ENCODE data around the gene UGT1A3. TPM values are rescaled to one million over a fixed set of nuclear protein-coding genes. Genes with fewer than 3 reads are reported as not detected.

The UGT1A3 gene
- total RNA-seq, 2 donors from 2014 or later = not detected

DNA sequence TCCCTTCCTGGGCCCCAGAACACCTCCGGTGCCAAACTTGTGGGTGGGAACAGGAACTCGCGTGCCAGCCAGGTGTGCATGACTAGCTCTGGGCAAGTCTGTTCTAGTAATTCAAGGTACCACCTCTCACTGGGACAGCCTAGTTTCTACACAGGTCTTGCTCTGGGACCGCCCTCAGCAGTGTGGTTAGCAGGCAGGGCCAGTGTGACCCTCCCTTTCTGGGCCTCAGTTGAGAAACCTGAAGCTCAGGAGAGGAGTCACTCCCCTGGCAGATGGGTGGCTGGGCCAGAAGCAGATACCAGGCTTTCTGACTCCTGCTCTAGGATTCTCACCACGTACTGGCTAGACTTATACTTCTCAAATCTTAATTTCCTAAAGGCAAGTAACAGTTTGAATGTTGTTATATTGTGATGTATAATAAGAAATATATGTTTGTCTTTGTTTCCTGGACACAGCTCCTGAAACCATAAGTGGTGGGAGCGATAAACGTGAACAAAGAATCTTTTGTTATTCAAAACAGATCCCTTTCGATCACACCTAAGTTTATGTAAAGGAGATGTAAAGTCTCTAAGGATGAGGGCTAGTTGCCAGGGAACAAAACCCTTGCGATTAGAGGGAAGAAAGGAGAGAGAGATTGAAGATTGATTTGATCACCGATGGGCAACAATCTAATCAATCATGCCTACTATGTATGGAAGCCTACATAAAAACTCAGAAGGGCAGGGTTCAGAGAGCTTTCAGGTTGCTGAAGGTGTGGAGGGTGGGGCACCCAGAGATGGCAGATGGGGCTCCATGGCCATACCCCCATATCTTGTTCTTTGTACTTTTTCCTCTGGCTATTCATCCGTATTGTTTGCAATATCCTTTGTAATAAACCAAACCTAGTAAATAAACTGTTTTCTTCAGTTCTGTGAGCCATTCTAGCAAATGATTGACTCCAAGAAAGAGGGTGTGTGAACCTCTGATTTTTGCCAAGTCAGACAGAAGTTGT is 37.1 kb upstream of the UGT1A3 start:
- DNase-seq (ENCODE audit: low spot score) = no peak
- no peaks in the 10 kb centered on the region for H3K4me1 ChIP-seq
- H3K27ac ChIP-seq = no peak overlapping the region
- TF ChIP-seq, protein P1, sequence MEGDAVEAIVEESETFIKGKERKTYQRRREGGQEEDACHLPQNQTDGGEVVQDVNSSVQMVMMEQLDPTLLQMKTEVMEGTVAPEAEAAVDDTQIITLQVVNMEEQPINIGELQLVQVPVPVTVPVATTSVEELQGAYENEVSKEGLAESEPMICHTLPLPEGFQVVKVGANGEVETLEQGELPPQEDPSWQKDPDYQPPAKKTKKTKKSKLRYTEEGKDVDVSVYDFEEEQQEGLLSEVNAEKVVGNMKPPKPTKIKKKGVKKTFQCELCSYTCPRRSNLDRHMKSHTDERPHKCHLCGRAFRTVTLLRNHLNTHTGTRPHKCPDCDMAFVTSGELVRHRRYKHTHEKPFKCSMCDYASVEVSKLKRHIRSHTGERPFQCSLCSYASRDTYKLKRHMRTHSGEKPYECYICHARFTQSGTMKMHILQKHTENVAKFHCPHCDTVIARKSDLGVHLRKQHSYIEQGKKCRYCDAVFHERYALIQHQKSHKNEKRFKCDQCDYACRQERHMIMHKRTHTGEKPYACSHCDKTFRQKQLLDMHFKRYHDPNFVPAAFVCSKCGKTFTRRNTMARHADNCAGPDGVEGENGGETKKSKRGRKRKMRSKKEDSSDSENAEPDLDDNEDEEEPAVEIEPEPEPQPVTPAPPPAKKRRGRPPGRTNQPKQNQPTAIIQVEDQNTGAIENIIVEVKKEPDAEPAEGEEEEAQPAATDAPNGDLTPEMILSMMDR (IDR thresholded peaks at IDR 0.05) = no peak
- H3K4me3 ChIP-seq = no peak overlapping the region
- no peaks in the 10 kb centered on the region for H3K36me3 ChIP-seq
- H3K9me3 ChIP-seq = no peaks in the 10 kb centered on the region
- no peaks in the 10 kb centered on the region for H3K27me3 ChIP-seq

DNA sequence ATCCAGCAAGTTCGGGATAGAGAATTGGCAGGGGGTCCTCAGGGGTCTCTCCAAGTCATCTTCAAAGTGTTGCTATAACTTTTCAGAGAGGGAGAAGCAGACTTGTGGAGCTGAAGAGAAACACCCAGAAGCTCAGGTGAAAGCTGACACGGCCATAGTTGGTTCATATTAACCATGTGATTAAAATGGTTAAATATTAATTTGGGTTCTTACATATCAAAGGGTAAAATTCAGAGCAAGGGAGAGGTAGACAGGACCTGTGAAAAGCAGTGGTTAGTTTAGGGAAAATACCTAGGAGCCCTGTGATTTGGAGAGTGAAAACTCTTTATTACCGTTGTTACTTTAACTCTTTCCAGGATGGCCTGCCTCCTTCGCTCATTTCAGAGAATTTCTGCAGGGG is 36.2 kb upstream of the UGT1A3 start, which contains the start of gene UGT1A6:
Gene UGT1A6, plus strand, starts transcription at position 243 of the 400 bp plus-strand sequence. Its CDS starts 115 bp downstream, at position 358.
- no peak within 1 kb of the TSS for H3K4me3 ChIP-seq
- H3K9me3 ChIP-seq = no peaks in the 10 kb centered on the region
- no peaks in the 10 kb centered on the region for H3K4me1 ChIP-seq
- no peak for DNase-seq (ENCODE audit: low spot score)
- no peak within 1 kb of the TSS for H3K27ac ChIP-seq
- no peaks in the 10 kb centered on the region for H3K36me3 ChIP-seq
- H3K27me3 ChIP-seq = no peaks in the 10 kb centered on the region
- TF ChIP-seq, protein P1 (IDR thresholded peaks at IDR 0.05) = no peak

DNA sequence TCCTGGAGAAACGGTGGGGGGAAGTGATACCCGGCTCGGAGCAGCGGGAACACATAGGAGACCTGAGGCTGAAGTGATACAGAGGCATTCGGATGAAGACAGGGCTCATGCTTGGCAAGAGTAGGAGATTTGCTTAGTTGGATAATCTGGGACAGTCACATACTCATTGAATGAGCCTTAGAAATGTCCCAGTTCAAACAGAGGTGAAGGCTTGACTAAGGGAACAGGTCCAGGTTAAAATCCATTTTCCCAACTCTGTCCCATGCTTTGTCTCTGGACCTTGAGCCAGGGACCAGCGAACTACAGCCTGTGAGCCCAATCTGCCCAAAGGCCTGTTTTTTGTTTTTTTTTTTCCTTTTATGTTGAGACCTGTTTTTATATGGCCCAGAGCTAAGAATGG is 34.9 kb upstream of the UGT1A3 start:
- no peaks in the 10 kb centered on the region for H3K36me3 ChIP-seq
- TF ChIP-seq, protein P1 (IDR thresholded peaks at IDR 0.05) = no peak
- no peaks in the 10 kb centered on the region for H3K9me3 ChIP-seq
- H3K27ac ChIP-seq = no peak overlapping the region
- no peak overlapping the region for H3K4me3 ChIP-seq
- H3K4me1 ChIP-seq = no peaks in the 10 kb centered on the region
- no peaks in the 10 kb centered on the region for H3K27me3 ChIP-seq
- no peak for DNase-seq (ENCODE audit: low spot score)

DNA sequence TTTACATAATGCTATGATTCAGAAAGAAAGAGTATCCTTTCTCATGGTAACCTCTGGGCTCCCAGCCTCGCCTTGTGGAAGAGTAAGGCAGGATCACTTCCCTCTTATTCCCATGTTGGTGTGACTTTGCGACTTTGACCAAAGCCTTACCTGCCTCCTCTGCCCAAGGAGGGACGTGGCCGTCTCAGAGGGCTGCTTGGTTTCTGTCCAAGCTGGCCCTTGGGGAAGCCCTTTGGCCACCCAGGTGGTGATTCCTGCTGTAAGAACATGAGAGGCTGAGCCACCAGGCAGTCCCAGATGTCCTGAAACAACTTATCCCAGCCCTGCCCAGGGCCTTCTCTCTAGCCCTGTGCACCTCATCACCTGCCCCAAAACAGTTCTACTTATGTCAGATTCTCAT is 30.1 kb upstream of the UGT1A3 start:
- TF ChIP-seq, protein P1 (IDR thresholded peaks at IDR 0.05) = no peak
- no peak overlapping the region for H3K27ac ChIP-seq
- no peaks in the 10 kb centered on the region for H3K27me3 ChIP-seq
- no peak for DNase-seq (ENCODE audit: low spot score)
- no peaks in the 10 kb centered on the region for H3K4me1 ChIP-seq
- H3K9me3 ChIP-seq = no peaks in the 10 kb centered on the region
- no peak overlapping the region for H3K4me3 ChIP-seq
- no peaks in the 10 kb centered on the region for H3K36me3 ChIP-seq

DNA sequence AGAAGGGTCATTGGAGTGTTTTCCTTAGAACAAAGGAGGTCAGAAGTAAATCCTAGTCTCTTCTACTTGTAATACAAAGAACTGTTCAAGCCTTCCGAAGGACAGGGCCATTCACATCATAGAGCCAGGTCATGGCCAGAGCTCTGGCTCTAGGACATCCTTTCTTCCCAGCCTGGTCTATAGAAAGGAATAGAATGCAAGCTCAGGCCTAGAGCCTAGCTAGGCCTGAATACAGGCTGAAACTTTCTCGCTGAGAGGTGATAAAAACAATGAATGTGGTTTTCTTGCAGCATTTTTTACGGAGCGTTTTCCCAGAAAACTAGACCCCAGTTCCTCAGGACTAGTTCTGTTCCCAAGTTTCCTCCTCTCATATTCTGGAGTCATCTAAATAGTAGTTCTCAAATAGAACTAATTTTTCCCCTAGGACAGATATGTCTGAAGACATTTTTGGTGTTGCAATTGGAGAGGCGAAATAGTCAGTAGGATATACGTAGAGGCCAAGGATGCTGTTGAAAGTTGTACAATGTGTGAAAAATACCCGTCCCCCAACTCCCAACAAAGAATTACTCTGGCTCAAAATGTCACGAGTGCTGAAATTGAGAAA is 29.3 kb upstream of the UGT1A3 start:
- Histone ChIP-seq H3K4me3 (no peak overlapping the region), H3K4me1 (no peaks in the 10 kb centered on the region), H3K9me3 (peaks cover 0 to 4% of the 10 kb centered on the region in 2 donors), H3K36me3 (no peaks in the 10 kb centered on the region), H3K27ac (no peak overlapping the region), H3K27me3 (no peaks in the 10 kb centered on the region)
- TF ChIP-seq, protein P1 (IDR thresholded peaks at IDR 0.05) = no peak
- no peak for DNase-seq (ENCODE audit: low spot score)

Data from right atrium auricular region (tissue), 2 donors.